LNCAP (cell line): ENCODE results near the gene UCHL3.

ENCODE experiments used
- TF ChIP-seq, protein P1 (sequence below): fragments of 450-650 bp; IDR thresholded peaks from 2 replicates; pipeline ENCODE4 v1.5.1; 2017; ENCODE audit warnings: mild to moderate bottlenecking

UCHL3 gene

DNA sequence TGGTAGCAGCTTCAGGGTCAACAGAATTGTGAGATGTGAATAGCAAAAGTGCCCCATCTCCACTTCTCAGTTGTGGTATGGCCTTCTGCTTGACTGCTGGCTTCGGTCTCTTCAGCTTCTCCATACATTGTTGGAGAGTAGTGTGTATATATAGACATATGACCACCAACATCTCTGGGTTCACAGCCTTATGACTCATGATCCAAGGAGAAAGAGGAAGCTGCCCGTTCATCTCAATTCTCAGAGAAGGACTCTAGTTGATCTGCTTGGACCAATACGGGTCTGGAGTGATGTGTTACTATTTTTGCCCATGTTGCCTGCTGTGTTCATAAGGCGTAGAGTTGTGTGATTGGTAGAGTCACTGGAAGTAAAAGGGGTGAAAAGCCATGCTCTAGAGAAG, 8.3 kb upstream of the UCHL3 start:
- TF ChIP-seq, protein P1, sequence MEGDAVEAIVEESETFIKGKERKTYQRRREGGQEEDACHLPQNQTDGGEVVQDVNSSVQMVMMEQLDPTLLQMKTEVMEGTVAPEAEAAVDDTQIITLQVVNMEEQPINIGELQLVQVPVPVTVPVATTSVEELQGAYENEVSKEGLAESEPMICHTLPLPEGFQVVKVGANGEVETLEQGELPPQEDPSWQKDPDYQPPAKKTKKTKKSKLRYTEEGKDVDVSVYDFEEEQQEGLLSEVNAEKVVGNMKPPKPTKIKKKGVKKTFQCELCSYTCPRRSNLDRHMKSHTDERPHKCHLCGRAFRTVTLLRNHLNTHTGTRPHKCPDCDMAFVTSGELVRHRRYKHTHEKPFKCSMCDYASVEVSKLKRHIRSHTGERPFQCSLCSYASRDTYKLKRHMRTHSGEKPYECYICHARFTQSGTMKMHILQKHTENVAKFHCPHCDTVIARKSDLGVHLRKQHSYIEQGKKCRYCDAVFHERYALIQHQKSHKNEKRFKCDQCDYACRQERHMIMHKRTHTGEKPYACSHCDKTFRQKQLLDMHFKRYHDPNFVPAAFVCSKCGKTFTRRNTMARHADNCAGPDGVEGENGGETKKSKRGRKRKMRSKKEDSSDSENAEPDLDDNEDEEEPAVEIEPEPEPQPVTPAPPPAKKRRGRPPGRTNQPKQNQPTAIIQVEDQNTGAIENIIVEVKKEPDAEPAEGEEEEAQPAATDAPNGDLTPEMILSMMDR = no peak

DNA sequence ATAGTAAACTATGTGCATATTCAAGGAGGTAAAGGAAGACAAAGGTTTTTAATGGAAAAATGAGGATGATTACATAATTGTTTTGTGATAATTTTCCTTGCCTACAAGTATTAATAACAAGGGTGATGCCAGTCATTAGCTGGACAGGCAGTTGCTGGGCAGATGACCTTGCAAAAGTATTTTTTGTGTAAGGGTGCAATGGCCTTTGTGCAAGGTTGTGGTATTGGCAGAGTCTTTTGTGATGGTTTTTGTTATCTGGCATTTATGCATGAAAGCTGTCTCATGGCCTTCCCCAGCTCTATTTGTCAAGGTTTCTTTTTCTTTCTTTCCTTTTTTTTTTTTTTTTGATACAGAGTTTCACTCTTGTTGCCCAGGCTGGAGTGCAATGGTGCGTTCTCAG, 7.6 kb upstream of the UCHL3 start:
- TF ChIP-seq, protein P1 = no peak

DNA sequence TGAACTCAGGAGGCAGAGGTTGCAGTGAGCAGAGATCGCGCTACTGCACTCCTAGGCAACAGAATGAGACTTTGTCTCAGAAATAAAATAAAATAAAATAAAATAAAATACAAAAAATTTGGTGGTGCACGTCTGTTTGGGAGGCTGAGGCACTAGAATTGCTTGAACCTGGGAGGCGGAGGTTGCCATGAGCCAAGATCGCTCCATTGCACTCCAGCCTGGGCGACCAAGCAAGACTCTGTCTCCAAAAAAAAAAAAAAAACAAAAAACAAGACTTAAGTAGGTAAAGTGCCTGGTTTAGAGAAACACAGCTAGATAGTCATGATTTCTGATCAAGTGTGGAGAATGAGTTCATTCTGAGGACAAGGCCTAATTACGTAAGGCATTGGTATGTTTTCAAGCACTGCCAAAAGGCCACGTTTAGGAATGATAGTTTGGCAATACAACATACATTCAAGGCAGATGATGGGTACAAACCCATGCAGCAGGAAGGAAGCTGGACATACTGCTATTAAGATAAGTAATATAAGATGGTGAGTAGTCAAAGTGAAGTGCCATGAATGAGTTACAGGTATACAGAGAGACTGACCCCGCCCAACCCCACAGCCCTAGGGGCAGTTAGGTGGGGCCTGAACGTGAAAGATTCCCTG, 4.8 kb upstream of the UCHL3 start:
- TF ChIP-seq, protein P1 = no peak

GRCh38 chr13:75547917-75548316, 1.7 kb upstream of the UCHL3 start:
- TF ChIP-seq, protein P1 = no peak

- TF ChIP-seq, protein P1 = no peak
These were observed 572 bp downstream of the UCHL3 start for GRCh38 chr13:75550159-75550567.

DNA sequence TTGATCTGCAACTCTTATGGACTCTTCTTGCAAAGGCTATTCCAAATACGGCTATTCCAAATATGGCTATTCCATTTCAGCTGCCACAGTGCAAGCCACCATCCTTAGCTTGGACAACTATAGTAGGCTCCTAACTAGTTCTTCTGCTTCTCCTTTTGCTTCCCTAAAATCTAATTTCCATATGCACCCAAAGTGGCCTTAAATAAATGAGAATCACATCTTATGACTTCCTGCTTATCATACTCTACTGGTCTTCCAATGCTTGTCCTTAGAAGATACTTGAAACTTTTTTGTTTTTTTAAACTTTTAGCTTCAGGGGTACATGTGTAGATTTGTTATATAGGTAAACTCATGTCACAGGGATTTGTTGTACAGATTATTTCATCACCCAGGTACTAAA, 4.9 kb downstream of the UCHL3 start:
- TF ChIP-seq, protein P1 = no peak

- TF ChIP-seq, protein P1 = no peak
These were observed 5.4 kb downstream of the UCHL3 start for GRCh38 chr13:75554981-75555380.

- TF ChIP-seq, protein P1 = no peak
These were observed 6.2 kb downstream of the UCHL3 start for GRCh38 chr13:75555836-75556235.
